A549 (cell line): ENCODE data around the gene GIGYF1. TPM values are rescaled to one million over a fixed set of nuclear protein-coding genes. Genes with fewer than 3 reads are reported as not detected.
A peak's percentile ranks its signal among the peaks of the same experiment; 100 is the strongest.

Source experiments
- ATAC-seq, 2 experiments: fragments of 200-7000 bp in 1 of 2; fragments of >200 bp in 1 of 2; cut with Nextera tagmentation in 1 of 2; cut with Tn5 transposase in 1 of 2; 3 replicates each; pipeline versions ENCODE4 v1.8.0 to v1.9.1; 2018 to 2020; ENCODE audit warnings: mild to moderate bottlenecking in 1 of 2, moderate library complexity in 1 of 2
- CTCF ChIA-PET: fragments of 300-600 bp; sonication (Branson Sonifier 250); formaldehyde crosslinking; extraction: SDS; loops from one replicate; lab custom pipeline; 2021; ENCODE audit warnings: antibody characterized with exemption, inconsistent platforms; lab: Yijun Ruan, JAX
- POLR2A ChIA-PET: fragments of 350-600 bp; formaldehyde crosslinking; extraction: SDS; loops from one replicate; lab custom pipeline; 2021; ENCODE audit warnings: antibody characterized with exemption, inconsistent platforms; lab: Yijun Ruan, JAX
- DNase-seq, 2 experiments: peaks; one replicate each; pipeline versions ENCODE4 v3.0.0 to v3.0.0-alpha.2; 2011 to 2016; ENCODE audit warnings: low read depth in 1 of 2, low spot score in 1 of 2
- FAIRE-seq: peaks from 2 replicates; lab custom pipeline; 2011; peaks lifted over from hg19 to GRCh38; lab: Jason Lieb, UNC
- H3K27ac ChIP-seq, 2 experiments: fragments of >200 bp; sonication (Bioruptor Twin); formaldehyde crosslinking; 3 replicates each; pipeline ENCODE4 v1.5.1; 2016 to 2017
- H3K4me1 ChIP-seq: fragments of >200 bp; sonication (Bioruptor Twin); formaldehyde crosslinking; 3 replicates; pipeline ENCODE4 v1.6.1; 2016
- H3K4me2 ChIP-seq: fragments of >200 bp; sonication (Bioruptor Twin); formaldehyde crosslinking; 3 replicates; pipeline ENCODE4 v1.6.1; 2016
- H3K4me3 ChIP-seq: fragments of >200 bp; sonication (Bioruptor Twin); formaldehyde crosslinking; 3 replicates; pipeline ENCODE4 v1.5.1; 2016
- H3K9me3 ChIP-seq: fragments of >200 bp; sonication (Bioruptor Twin); formaldehyde crosslinking; 3 replicates; pipeline ENCODE4 v1.6.1; 2016
- BHLHE40 ChIP-seq: IDR thresholded peaks from 2 replicates; pipeline ENCODE4 v1.6.1; 2012; ENCODE audit warnings: low read depth, low read length, inconsistent platforms
- CBX2 ChIP-seq: fragments of 200-600 bp; sonication (generic); IDR thresholded peaks from 2 replicates; pipeline ENCODE4 v1.6.1; 2016; ENCODE audit warnings: low read depth, mild to moderate bottlenecking, borderline replicate concordance
- CBX8 ChIP-seq: fragments of 200-600 bp; sonication (generic); IDR thresholded peaks from 2 replicates; pipeline ENCODE4 v1.6.1; 2016
- EHF ChIP-seq: fragments of 250-450 bp; sonication (Bioruptor Pico); IDR thresholded peaks from 2 replicates; pipeline ENCODE4 v1.5.0; 2020; ENCODE audit warnings: mild to moderate bottlenecking
- EHMT2 ChIP-seq: fragments of 200-600 bp; sonication (generic); IDR thresholded peaks from 2 replicates; pipeline ENCODE4 v1.6.1; 2016; ENCODE audit warnings: antibody characterized with exemption, low read depth, mild to moderate bottlenecking, moderate library complexity
- FOSB ChIP-seq: fragments of 250-450 bp; sonication (Bioruptor Pico); IDR thresholded peaks from 2 replicates; pipeline ENCODE4 v1.5.0; 2020; ENCODE audit warnings: mild to moderate bottlenecking, moderate library complexity
- HEYL ChIP-seq: fragments of 250-450 bp; sonication (Bioruptor Pico); IDR thresholded peaks from 2 replicates; pipeline ENCODE4 v1.8.0; 2021; ENCODE audit warnings: mild to moderate bottlenecking, moderate library complexity
- HOXA7 ChIP-seq: fragments of 250-450 bp; sonication (Bioruptor Pico); IDR thresholded peaks from 2 replicates; pipeline ENCODE4 v1.5.0; 2020; ENCODE audit warnings: mild to moderate bottlenecking, moderate library complexity
- HOXB13 ChIP-seq: fragments of 250-450 bp; sonication (Bioruptor Pico); IDR thresholded peaks from 2 replicates; pipeline ENCODE4 v1.5.0; 2020; ENCODE audit warnings: low read depth, mild to moderate bottlenecking, moderate library complexity
- JUNB ChIP-seq: fragments of >200 bp; sonication (Bioruptor Twin); formaldehyde crosslinking; IDR thresholded peaks from 2 replicates; pipeline ENCODE4 v1.6.1; 2016
- KDM1A ChIP-seq: fragments of 200-600 bp; sonication (generic); IDR thresholded peaks from 2 replicates; pipeline ENCODE4 v1.6.1; 2016; ENCODE audit warnings: low read depth, mild to moderate bottlenecking
- KDM5A ChIP-seq: fragments of 200-600 bp; sonication (generic); IDR thresholded peaks from 2 replicates; pipeline ENCODE4 v1.6.1; 2016; ENCODE audit warnings: antibody characterized with exemption, mild to moderate bottlenecking
- MAFK ChIP-seq: fragments of 450-650 bp; IDR thresholded peaks from 2 replicates; pipeline ENCODE4 v1.6.1; 2014; ENCODE audit not compliant: partially characterized antibody
- MAZ ChIP-seq: fragments of 150-350 bp; IDR thresholded peaks from 2 replicates; pipeline ENCODE4 v1.6.1; 2014; ENCODE audit warnings: antibody characterized with exemption, low read depth, low read length, borderline replicate concordance
- MYC ChIP-seq: IDR thresholded peaks from 2 replicates; pipeline ENCODE4 v1.6.1; 2012; ENCODE audit warnings: mild to moderate bottlenecking, inconsistent platforms, low read length, improper control_type of control experiment, borderline replicate concordance
- NFE2L2 ChIP-seq: fragments of 150-350 bp; conservative IDR thresholded peaks from 2 replicates; pipeline ENCODE4 v1.6.1; 2014; ENCODE audit warnings: low read length
- NR3C1 ChIP-seq: fragments of >200 bp; sonication (Bioruptor Twin); formaldehyde crosslinking; IDR thresholded peaks from 3 replicates; pipeline ENCODE4 v1.6.1; 2017
- POLR2AphosphoS2 ChIP-seq: conservative IDR thresholded peaks from 2 replicates; pipeline ENCODE4 v1.6.1; 2012; ENCODE audit warnings: low read length, improper control_type of control experiment, inconsistent platforms
- RCOR1 ChIP-seq: fragments of 150-350 bp; IDR thresholded peaks from 2 replicates; pipeline ENCODE4 v1.6.1; 2014; ENCODE audit warnings: antibody characterized with exemption, low read length, low read depth
- RNF2 ChIP-seq: fragments of 200-600 bp; sonication (generic); IDR thresholded peaks from 2 replicates; pipeline ENCODE4 v1.6.1; 2016; ENCODE audit warnings: low read depth, mild to moderate bottlenecking, antibody characterized with exemption, moderate library complexity, borderline replicate concordance
- SMC3 ChIP-seq: fragments of >200 bp; sonication (Bioruptor Twin); formaldehyde crosslinking; IDR thresholded peaks from 3 replicates; pipeline ENCODE4 v1.6.1; 2018; ENCODE audit warnings: inconsistent platforms
- TFCP2L1 ChIP-seq: fragments of 250-450 bp; sonication (Bioruptor Pico); IDR thresholded peaks from 2 replicates; pipeline ENCODE4 v1.5.0; 2021; ENCODE audit warnings: mild to moderate bottlenecking
- TP53 ChIP-seq: fragments of 250-450 bp; sonication (Bioruptor Pico); IDR thresholded peaks from 2 replicates; pipeline ENCODE4 v1.5.0; 2021; ENCODE audit warnings: mild to moderate bottlenecking, moderate library complexity
- ZSCAN20 ChIP-seq: fragments of 250-450 bp; sonication (Bioruptor Pico); IDR thresholded peaks from 2 replicates; pipeline ENCODE4 v1.8.0; 2022; ENCODE audit warnings: mild to moderate bottlenecking, moderate library complexity
- WGBS: methylation state at CpG from one replicate; pipeline ENCODE4 v1.1.6; 2017; ENCODE audit errors: missing lambda C conversion rate; 5-methylcytosine and 5-hydroxymethylcytosine counted together
- polyA plus RNA-seq, 4 experiments: library from polyadenylated mRNA; depleted of rRNA in 3 of 4; stranded (reverse); fragments of >200 nt; fragmentation: RNase III in 1 of 4; extraction: RNeasy Plus Mini Kit Qiagen cat#74134 plus additional on column Dnase treatment in 1 of 4; gene quantifications; 2 replicates in 3 of 4; 3 replicates in 1 of 4; pipeline ENCODE4 v1.2.3, GENCODE V29; 2011 to 2017
- TF ChIP-seq, protein P1 (sequence below): IDR thresholded peaks from 2 replicates; pipeline ENCODE4 v1.6.1; 2012; ENCODE audit warnings: low read depth, borderline replicate concordance
- TF ChIP-seq, protein P2 (sequence below): fragments of >200 bp; sonication (Bioruptor Twin); formaldehyde crosslinking; IDR thresholded peaks from 3 replicates; pipeline ENCODE4 v1.5.1; 2016
- TF ChIP-seq, protein P3 (sequence below): fragments of 150-350 bp; IDR thresholded peaks from 2 replicates; pipeline ENCODE4 v1.6.1; 2014; ENCODE audit warnings: low read depth, mild to moderate bottlenecking, low read length
- TF ChIP-seq, protein P4 (sequence below): IDR thresholded peaks from 2 replicates; pipeline ENCODE4 v1.6.1; 2012
- TF ChIP-seq, protein P5 (sequence below): fragments of 250-450 bp; sonication (Bioruptor Pico); IDR thresholded peaks from 2 replicates; pipeline ENCODE4 v1.5.0; 2020; ENCODE audit warnings: low read depth, mild to moderate bottlenecking, moderate library complexity
- TF ChIP-seq, protein P6 (sequence below): fragments of 450-650 bp; IDR thresholded peaks from 2 replicates; pipeline ENCODE4 v1.6.1; 2014; ENCODE audit warnings: antibody characterized with exemption

Gene GIGYF1
- polyA plus RNA-seq, 2 of the 4 experiments (the other 2 are of a cell fraction): 5.1 to 18.9 TPM

DNA sequence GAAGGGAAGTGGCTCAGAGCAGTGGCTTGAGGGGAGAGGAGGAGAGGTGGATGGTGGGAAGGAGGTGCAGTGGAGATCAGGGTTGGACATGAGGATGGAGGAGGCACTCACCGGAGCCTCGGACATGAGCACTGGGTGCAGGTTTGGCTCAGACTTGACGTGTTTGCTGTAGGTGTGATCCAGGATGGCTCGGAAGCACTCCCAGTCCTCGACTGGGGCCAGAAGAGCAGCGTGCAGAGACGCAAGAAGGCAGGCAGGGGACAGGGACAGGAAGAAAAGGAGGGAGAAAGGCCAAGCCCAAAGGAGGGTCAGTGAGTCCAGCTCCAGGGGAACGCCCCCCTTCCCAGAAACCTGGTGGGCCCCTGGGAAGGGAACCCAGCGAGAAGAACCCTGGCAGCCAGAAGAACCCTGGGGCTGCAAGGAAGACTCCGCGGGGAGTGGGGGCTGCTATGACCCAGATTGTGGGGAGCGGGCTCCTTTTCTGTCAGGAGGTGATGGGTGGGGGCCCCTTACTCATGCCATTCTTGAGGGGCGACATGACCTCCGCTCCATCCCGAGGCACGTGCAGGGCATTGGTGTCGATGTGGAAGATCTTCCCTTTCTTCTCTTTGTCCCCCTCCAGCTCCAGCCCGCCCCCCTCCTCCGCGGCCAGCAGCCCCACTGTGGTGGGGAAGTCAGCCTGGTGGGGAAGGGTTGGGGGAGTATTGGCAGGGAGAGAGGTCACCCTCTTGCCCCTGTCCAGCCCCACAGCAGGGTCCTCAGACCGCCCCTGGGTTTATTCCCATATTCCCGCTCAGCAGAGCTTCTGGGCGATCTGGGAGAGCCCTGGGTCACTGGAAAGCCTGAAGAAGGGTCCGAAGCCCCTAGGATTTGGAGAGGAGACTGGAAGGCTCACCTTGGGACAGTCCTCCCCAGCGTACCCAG, 38.9 kb downstream of the GIGYF1 start:
- no peak for TF ChIP-seq MAZ
- TF ChIP-seq SMC3: no peak
- TF ChIP-seq EHF (CRISPR knock-in tag): no peak
- TF ChIP-seq TP53: no peak
- TF ChIP-seq, protein P1, sequence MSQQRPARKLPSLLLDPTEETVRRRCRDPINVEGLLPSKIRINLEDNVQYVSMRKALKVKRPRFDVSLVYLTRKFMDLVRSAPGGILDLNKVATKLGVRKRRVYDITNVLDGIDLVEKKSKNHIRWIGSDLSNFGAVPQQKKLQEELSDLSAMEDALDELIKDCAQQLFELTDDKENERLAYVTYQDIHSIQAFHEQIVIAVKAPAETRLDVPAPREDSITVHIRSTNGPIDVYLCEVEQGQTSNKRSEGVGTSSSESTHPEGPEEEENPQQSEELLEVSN: no peak
- TF ChIP-seq HOXA7 (CRISPR knock-in tag): no peak
- no peak for TF ChIP-seq MYC
- TF ChIP-seq KDM5A: no peak
- no peak for TF ChIP-seq CBX2
- TF ChIP-seq HOXB13 (CRISPR knock-in tag): no peak
- TF ChIP-seq, protein P2, sequence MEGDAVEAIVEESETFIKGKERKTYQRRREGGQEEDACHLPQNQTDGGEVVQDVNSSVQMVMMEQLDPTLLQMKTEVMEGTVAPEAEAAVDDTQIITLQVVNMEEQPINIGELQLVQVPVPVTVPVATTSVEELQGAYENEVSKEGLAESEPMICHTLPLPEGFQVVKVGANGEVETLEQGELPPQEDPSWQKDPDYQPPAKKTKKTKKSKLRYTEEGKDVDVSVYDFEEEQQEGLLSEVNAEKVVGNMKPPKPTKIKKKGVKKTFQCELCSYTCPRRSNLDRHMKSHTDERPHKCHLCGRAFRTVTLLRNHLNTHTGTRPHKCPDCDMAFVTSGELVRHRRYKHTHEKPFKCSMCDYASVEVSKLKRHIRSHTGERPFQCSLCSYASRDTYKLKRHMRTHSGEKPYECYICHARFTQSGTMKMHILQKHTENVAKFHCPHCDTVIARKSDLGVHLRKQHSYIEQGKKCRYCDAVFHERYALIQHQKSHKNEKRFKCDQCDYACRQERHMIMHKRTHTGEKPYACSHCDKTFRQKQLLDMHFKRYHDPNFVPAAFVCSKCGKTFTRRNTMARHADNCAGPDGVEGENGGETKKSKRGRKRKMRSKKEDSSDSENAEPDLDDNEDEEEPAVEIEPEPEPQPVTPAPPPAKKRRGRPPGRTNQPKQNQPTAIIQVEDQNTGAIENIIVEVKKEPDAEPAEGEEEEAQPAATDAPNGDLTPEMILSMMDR: no peak
- no peak for TF ChIP-seq TFCP2L1
- no peak for TF ChIP-seq EHMT2
- no peak for TF ChIP-seq POLR2AphosphoS2
- no peak for TF ChIP-seq MAFK
- FAIRE-seq (no peak), ATAC-seq (peak; percentile 25 to 32; a peak in 4 of 6 replicates), DNase-seq (no peak)
- ChIA-PET POLR2A (no interaction called here), CTCF (interaction anchor here (1.6 to 3.9 kb wide), 3 partner anchors 19 to 37 kb away, joined by 3 to 25 read pairs (median 9); no protein-coding TSS in a partner anchor)
- Histone ChIP-seq H3K4me2 (no peak overlapping the region), H3K9me3 (no peaks in the 10 kb centered on the region), H3K4me3 (no peak overlapping the region), H3K27ac (no peak overlapping the region), H3K4me1 (peaks cover 6% of the 10 kb centered on the region; the same call in 2 of the 3 replicates)
- WGBS: 27% methylated on average over 22 of the region's 25 CpGs

DNA sequence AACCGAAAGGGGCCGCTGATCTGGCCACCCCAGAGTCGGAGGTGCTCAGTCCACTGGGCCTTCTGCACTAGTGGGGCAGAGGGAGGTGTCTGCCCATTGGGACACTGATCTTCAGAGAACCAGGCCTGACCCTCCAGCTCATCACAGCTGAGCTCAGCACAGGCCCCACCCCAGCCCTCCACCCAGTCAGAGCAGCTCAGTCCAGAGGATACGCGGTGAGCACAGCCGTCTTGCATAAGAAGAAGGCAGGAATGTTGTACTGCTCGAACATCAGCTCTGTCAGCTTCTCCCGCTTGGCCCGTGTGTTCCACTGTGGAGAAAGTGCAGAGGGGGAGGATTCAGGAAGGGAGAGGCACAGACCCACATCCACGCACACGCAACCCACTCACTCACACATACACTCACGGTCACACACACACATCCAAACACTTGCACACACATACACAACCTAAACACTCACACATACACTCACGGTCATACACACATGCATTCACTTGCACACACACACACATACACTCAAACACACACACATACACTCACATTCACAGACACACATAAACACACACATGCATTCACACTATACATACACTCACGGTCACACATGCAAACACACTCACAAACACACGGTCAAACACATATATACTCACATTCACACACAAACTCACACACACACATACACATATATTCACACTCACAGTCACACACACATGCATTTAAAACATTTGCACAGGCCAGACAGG, 44.1 kb downstream of the GIGYF1 start:
- FAIRE-seq (no peak), DNase-seq (no peak), ATAC-seq (no peak; a peak in 1 of 6 replicates)
- peaks cover 6% of the 10 kb centered on the region; the same call in 2 of the 3 replicates for H3K4me1 ChIP-seq
- H3K4me2 ChIP-seq: no peak overlapping the region
- CTCF ChIA-PET: interaction anchor here (1.1 to 3.9 kb wide), 2 partner anchors 16 to 19 kb away, joined by 4 to 23 read pairs; no protein-coding TSS in a partner anchor
- H3K4me3 ChIP-seq: no peak overlapping the region
- POLR2A ChIA-PET: no interaction called here
- no peak overlapping the region for H3K27ac ChIP-seq
- no peaks in the 10 kb centered on the region for H3K9me3 ChIP-seq
- WGBS: 67% methylated on average over 14 of the region's 15 CpGs
- TF ChIP-seq, protein P1: no peak
- TF ChIP-seq EHMT2: no peak
- TF ChIP-seq, protein P3, sequence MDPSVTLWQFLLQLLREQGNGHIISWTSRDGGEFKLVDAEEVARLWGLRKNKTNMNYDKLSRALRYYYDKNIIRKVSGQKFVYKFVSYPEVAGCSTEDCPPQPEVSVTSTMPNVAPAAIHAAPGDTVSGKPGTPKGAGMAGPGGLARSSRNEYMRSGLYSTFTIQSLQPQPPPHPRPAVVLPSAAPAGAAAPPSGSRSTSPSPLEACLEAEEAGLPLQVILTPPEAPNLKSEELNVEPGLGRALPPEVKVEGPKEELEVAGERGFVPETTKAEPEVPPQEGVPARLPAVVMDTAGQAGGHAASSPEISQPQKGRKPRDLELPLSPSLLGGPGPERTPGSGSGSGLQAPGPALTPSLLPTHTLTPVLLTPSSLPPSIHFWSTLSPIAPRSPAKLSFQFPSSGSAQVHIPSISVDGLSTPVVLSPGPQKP: no peak
- no peak for TF ChIP-seq TFCP2L1
- TF ChIP-seq HEYL (CRISPR knock-in tag): no peak
- no peak for TF ChIP-seq NR3C1
- TF ChIP-seq, protein P4, sequence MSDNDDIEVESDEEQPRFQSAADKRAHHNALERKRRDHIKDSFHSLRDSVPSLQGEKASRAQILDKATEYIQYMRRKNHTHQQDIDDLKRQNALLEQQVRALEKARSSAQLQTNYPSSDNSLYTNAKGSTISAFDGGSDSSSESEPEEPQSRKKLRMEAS: no peak
- no peak for TF ChIP-seq KDM1A
- TF ChIP-seq, protein P5, sequence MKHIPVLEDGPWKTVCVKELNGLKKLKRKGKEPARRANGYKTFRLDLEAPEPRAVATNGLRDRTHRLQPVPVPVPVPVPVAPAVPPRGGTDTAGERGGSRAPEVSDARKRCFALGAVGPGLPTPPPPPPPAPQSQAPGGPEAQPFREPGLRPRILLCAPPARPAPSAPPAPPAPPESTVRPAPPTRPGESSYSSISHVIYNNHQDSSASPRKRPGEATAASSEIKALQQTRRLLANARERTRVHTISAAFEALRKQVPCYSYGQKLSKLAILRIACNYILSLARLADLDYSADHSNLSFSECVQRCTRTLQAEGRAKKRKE (CRISPR knock-in tag): no peak
- TF ChIP-seq JUNB: no peak
- TF ChIP-seq NFE2L2: no peak
- TF ChIP-seq ZSCAN20: no peak
- TF ChIP-seq RCOR1: no peak
- TF ChIP-seq RNF2: no peak
- TF ChIP-seq FOSB (CRISPR knock-in tag): no peak
- TF ChIP-seq CBX8: no peak
- TF ChIP-seq EHF (CRISPR knock-in tag): no peak
- TF ChIP-seq BHLHE40: no peak
- TF ChIP-seq, protein P6, sequence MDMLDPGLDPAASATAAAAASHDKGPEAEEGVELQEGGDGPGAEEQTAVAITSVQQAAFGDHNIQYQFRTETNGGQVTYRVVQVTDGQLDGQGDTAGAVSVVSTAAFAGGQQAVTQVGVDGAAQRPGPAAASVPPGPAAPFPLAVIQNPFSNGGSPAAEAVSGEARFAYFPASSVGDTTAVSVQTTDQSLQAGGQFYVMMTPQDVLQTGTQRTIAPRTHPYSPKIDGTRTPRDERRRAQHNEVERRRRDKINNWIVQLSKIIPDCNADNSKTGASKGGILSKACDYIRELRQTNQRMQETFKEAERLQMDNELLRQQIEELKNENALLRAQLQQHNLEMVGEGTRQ: no peak
